T-cell (primary cell): ENCODE results near the gene UHRF1. TPM values are rescaled to one million over a fixed set of nuclear protein-coding genes. Genes with fewer than 3 reads are reported as not detected.
A peak's percentile ranks its signal among the peaks of the same experiment; 100 is the strongest.
"Not testable (repeated sequence)": the region's sequence is repeated elsewhere in the genome, so short reads cannot be mapped to it uniquely, and the experiment has no call there.

Experiments
- ATAC-seq, 4 experiments: fragments of 200-7000 bp in 3 of 4; fragments of 150-1000 bp in 1 of 4; cut with Tn5 transposase; replicated peaks in 1 of 4; 1 replicate in 3 of 4; 2 replicates in 1 of 4; pipeline ENCODE4 v1.10.0; 2021; ENCODE audit warnings: moderate library complexity in 3 of 4, mild to moderate bottlenecking in 2 of 4, moderate number of reproducible peaks in 1 of 4
- CTCF ChIA-PET, 2 donors: fragments of 300-600 bp; sonication (Branson Sonifier 250); formaldehyde crosslinking; loops; one replicate each; lab custom pipeline; 2022; ENCODE audit warnings: antibody characterized with exemption in 2 of 2; lab: Charles Lee
- POLR2A ChIA-PET, 2 donors: fragments of 300-600 bp; sonication (Branson Sonifier 250); formaldehyde crosslinking; loops; one replicate each; lab custom pipeline; 2022; ENCODE audit warnings: antibody characterized with exemption in 2 of 2; lab: Charles Lee
- DNase-seq, 35 experiments: peaks; one replicate each; pipeline versions ENCODE4 v3.0.0 to v3.0.0-alpha.2; 2013 to 2023
- H3K27ac ChIP-seq: one replicate; pipeline ENCODE4 v1.5.1; 2013; ENCODE audit warnings: low read length
- H3K27me3 ChIP-seq, 2 experiments: replicated peaks in 1 of 2; 1 replicate in 1 of 2; 2 replicates in 1 of 2; pipeline versions ENCODE4 v1.6.1 to v1.7.0; 2013; ENCODE audit warnings: low read length in 1 of 2, mixed read lengths in 1 of 2; ENCODE audit not compliant: control insufficient read depth in 2 of 2, insufficient read depth in 2 of 2; ENCODE audit errors: extremely low read depth in 1 of 2
- H3K36me3 ChIP-seq, 2 donors: 1 replicate in 1 of 2; 2 replicates in 1 of 2; pipeline versions ENCODE4 v1.6.1 to v1.7.0; 2013; ENCODE audit warnings: low read length in 1 of 2; ENCODE audit not compliant: control insufficient read depth in 2 of 2, insufficient read depth in 1 of 2; ENCODE audit errors: extremely low read depth in 1 of 2
- H3K4me1 ChIP-seq, 2 experiments: 1 replicate in 1 of 2; 2 replicates in 1 of 2; pipeline versions ENCODE4 v1.6.1 to v1.7.0; 2013; ENCODE audit warnings: low read length in 2 of 2, mixed read lengths in 1 of 2; ENCODE audit not compliant: insufficient read depth in 2 of 2, control insufficient read depth in 1 of 2; ENCODE audit errors: extremely low read depth in 1 of 2
- H3K4me3 ChIP-seq, 2 donors: 1 replicate in 1 of 2; 2 replicates in 1 of 2; pipeline versions ENCODE4 v1.5.1 to v1.7.0; 2013; ENCODE audit warnings: mild to moderate bottlenecking in 2 of 2, low read length in 1 of 2, moderate library complexity in 1 of 2; ENCODE audit not compliant: control insufficient read depth in 1 of 2; ENCODE audit errors: extremely low read depth in 1 of 2
- H3K9me3 ChIP-seq: 2 replicates; pipeline ENCODE4 v1.7.0; 2013
- H3K27ac Mint-ChIP-seq, 2 donors: one replicate each; pipeline ENCODE4 v1.8.0; 2020 to 2021; ENCODE audit warnings: mild to moderate bottlenecking in 2 of 2, mixed read lengths in 2 of 2
- H3K27me3 Mint-ChIP-seq, 2 donors: one replicate each; pipeline ENCODE4 v1.8.0; 2021 to 2022; ENCODE audit warnings: mixed read lengths in 2 of 2
- H3K36me3 Mint-ChIP-seq: one replicate; pipeline ENCODE4 v1.8.0; 2021; ENCODE audit warnings: mixed read lengths
- H3K4me1 Mint-ChIP-seq, 3 donors: one replicate each; pipeline ENCODE4 v1.8.0; 2020 to 2022; ENCODE audit warnings: mixed read lengths in 3 of 3, mild to moderate bottlenecking in 1 of 3
- H3K4me3 Mint-ChIP-seq, 3 donors: one replicate each; pipeline ENCODE4 v1.8.0; 2020 to 2022; ENCODE audit warnings: mild to moderate bottlenecking in 3 of 3, mixed read lengths in 3 of 3, moderate library complexity in 3 of 3
- H3K9me3 Mint-ChIP-seq, 3 donors: one replicate each; pipeline ENCODE4 v1.8.0; 2020 to 2022; ENCODE audit warnings: mixed read lengths in 3 of 3
- WGBS: methylation state at CpG from one replicate; pipeline ENCODE4 v1.1.5; 2013; ENCODE audit warnings: missing lambda C conversion rate; ENCODE audit not compliant: insufficient coverage; 5-methylcytosine and 5-hydroxymethylcytosine counted together
- total RNA-seq, 35 experiments: library from RNA in 6 of 35; stranded (reverse) in 6 of 35; fragments of 120-200 nt in 1 of 35; gene quantifications; one replicate each; pipeline versions ENCODE4 v1.2.1 to v1.2.4 and lab custom pipeline; 2013 to 2026

The UHRF1 gene
- total RNA-seq, 5 donors from 2014 or later (not counting 1 experiment from before 2014, with no cell fraction given), result 0.89 to 3.1 (median 2.0) TPM

GRCh38 chr19:4974880-4975469, 65.7 kb downstream of the UHRF1 start:
- Mint-ChIP-seq H3K4me1 (peaks cover 46 to 53% (median 51%) of the 10 kb centered on the region in 3 donors), H3K9me3 (no peaks in the 10 kb centered on the region), H3K36me3 (peaks cover 13% of the 10 kb centered on the region), H3K27ac (no peak overlapping the region), H3K4me3 (no peak overlapping the region), H3K27me3 (no peaks in the 10 kb centered on the region)
- Histone ChIP-seq H3K9me3 (no peaks in the 10 kb centered on the region), H3K36me3 (peaks cover 11 to 12% of the 10 kb centered on the region in 2 donors), H3K4me1 (peaks cover 7 to 40% of the 10 kb centered on the region in 2 experiments), H3K4me3 (no peak overlapping the region), H3K27me3 (no peaks in the 10 kb centered on the region), H3K27ac (no peak overlapping the region)
- ATAC-seq, result no peak
- CTCF ChIA-PET, result no interaction called here
- DNase-seq, result no peak
- POLR2A ChIA-PET, result no interaction called here
- WGBS, result 91% methylated on average over 8 of the region's 14 CpGs

DNA sequence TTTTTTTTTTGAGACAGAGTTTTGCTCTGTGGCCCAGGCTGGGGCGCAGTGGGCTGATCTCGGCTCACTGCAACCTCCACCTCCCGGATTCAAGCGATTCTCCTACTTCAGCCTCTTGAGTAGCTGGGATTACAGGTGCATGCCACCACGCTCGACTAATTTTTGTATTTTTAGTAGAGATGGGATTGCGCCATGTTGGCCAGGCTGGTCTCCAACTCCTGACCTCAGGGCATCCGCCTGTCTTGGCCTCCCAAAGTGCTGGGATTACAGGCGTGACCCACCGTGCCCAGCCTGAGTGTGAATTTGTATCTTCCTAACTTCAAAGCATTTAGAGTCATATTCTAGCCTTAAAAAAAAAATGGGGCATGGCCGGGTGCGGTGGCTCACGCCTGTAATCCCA, 66.3 kb downstream of the UHRF1 start:
- Mint-ChIP-seq H3K4me1 (peaks cover 42 to 47% (median 47%) of the 10 kb centered on the region in 3 donors), H3K36me3 (peaks cover 13% of the 10 kb centered on the region)
- H3K27ac ChIP-seq, POLR2A ChIA-PET, H3K27ac Mint-ChIP-seq, H3K27me3 ChIP-seq, H3K9me3 ChIP-seq, H3K4me3 ChIP-seq, DNase-seq, H3K9me3 Mint-ChIP-seq, CTCF ChIA-PET, H3K4me3 Mint-ChIP-seq, ATAC-seq, H3K27me3 Mint-ChIP-seq: not testable (repeated sequence)
- Histone ChIP-seq H3K4me1 (peaks cover 5 to 34% of the 10 kb centered on the region in 2 experiments), H3K36me3 (peaks cover 11 to 12% of the 10 kb centered on the region in 2 donors)
- WGBS, result 100% methylated on average over 3 of the region's 13 CpGs

DNA sequence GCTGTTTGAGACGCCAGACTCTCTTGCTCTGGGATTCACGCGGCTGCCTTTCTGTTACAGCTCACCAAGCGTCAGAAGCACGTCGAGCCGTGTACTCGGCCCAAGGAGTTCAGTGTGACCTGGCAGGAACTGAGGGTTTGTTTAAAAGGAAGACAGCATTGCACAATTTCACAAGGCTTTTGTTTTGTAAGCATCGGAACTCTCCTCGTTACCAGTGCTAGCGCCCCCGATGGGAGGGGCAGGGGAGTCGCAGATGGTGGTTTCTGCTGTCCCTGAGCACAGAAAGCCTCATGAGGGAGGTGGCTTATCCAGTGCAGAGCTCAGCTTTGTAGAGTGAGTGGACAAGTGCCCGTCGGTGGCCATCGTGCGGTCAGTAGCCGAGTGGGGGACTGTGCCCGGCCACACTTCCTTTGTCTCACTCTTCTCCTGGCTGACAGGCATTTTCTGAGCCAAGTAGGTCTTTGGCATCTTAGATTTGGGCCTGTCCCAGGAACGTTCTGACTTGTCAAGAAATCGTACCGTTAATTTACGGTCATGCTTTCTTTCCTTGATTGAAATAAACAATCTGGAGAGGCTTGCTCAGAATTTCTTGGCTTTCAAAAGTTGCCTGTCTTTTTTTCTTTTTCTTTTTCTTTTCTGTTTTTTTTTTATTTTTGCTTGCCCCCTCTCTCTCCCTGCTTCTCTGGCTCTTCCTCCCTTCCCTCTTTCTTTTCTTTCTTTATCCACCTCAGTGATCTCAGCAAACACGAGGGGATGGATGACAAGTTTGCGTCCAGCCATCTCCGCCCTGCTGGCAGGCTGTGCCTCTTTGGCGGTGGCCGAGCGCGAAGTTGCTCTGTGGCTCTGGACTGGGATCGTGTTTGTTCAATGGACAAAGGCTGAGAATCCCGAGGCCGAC, 67.3 kb downstream of the UHRF1 start:
- Histone ChIP-seq H3K36me3 (peaks cover 11 to 16% of the 10 kb centered on the region in 2 donors), H3K4me1 (peaks cover 0 to 33% of the 10 kb centered on the region in 2 experiments), H3K9me3 (no peaks in the 10 kb centered on the region), H3K27me3 (no peaks in the 10 kb centered on the region), H3K4me3 (no peak overlapping the region), H3K27ac (no peak overlapping the region)
- Mint-ChIP-seq H3K27me3 (no peaks in the 10 kb centered on the region), H3K36me3 (peaks cover 13% of the 10 kb centered on the region), H3K9me3 (no peaks in the 10 kb centered on the region), H3K27ac (no peak overlapping the region), H3K4me1 (peaks cover 37 to 39% (median 37%) of the 10 kb centered on the region in 3 donors), H3K4me3 (no peak overlapping the region)
- ChIA-PET CTCF (no interaction called here), POLR2A (no interaction called here)
- WGBS, result 89% methylated on average over 29 of the region's 33 CpGs
- DNase-seq, result peak in 10 of 35 experiments; percentile 9 to 63 (median 25)
- peak in 1 of 4 experiments; percentile 24 for ATAC-seq

DNA sequence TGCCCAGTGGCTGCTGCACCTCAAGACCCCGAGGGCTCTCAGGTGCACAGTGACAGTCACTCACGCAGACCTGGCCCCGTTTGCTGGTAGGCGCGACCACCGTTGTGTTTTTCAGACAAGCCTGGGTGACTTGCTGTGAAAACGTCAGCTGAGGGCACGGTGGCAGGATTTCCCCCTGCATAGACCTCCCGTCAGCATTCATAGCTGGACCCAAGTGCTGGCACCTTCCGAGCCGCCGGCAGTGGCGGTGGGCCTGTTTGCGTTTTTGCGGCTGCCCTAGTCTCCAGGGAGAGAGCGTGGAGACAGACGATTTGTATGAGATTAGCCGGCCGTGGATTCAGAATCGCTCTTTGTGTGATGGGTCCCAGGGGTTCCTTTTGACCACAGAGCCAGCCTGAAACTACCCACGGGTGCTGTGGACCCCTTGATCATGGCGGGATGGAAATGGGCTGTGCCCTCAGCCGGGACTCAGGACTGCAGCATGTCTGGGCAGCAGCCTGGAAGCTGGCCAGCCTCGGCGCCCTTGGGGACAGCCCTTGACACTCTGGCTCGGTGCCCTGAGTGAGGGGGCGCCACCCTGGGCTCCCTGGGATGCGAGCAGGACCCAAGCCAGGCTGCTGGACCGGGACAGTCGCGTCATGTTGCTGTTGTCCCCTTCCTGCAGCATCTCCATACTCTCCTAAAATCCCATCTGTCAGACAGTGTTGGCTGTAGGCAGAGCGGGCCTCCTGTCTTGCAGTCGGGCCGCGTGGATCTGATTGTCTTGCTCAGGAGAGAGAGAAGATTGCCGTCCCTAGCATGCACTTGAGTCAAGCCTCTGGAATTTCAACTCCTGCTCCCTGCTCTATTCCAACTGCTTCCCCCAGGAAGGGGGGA, 68.2 kb downstream of the UHRF1 start:
- POLR2A ChIA-PET, result no interaction called here

DNA sequence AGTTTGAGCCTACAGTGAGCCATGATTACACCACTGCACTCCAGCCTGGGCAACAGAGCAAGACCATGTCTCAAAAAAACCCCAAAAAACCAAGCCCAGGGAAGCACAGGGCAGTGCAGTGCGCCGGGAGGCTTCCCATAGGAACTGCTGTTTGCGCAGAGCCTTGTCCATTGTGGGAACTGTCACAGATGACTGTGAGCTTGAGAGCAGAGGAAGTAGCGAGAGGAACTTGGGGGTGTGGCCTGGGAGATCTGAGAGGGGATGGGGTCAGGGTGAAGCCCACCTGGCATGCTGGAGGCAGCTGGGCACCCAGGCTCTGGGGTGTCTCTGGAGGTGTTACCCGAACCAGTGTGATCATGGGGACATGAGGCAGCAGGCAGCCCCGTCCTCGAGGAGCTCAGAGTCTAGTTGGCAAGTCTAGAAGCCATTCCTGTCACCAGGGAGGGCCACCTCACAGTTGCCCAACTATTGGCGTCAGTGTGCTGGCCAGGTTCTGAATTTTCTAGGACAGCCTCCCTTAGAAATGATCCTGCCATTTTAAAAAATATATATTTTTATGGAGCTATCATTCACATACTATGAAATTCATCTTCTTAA, 70.0 kb downstream of the UHRF1 start:
- H3K4me1 ChIP-seq, result peaks cover 0 to 21% of the 10 kb centered on the region in 2 experiments
- H3K36me3 ChIP-seq, result peaks cover 11 to 18% of the 10 kb centered on the region in 2 donors
- no peaks in the 10 kb centered on the region for H3K9me3 ChIP-seq
- peaks cover 23 to 35% (median 31%) of the 10 kb centered on the region in 3 donors for H3K4me1 Mint-ChIP-seq
- H3K36me3 Mint-ChIP-seq, result peaks cover 16% of the 10 kb centered on the region
- H3K27me3 ChIP-seq, result no peaks in the 10 kb centered on the region
- 77% methylated on average over 5 of the region's 8 CpGs for WGBS
- ATAC-seq, result no peak
- no peaks in the 10 kb centered on the region for H3K27me3 Mint-ChIP-seq
- no peaks in the 10 kb centered on the region for H3K9me3 Mint-ChIP-seq
- H3K4me3 Mint-ChIP-seq, result no peak overlapping the region
- CTCF ChIA-PET, result no interaction called here
- peak in 1 of 35 experiments; percentile 8 for DNase-seq
- no peak overlapping the region for H3K27ac ChIP-seq
- H3K27ac Mint-ChIP-seq, result no peak overlapping the region
- no peak overlapping the region for H3K4me3 ChIP-seq
- POLR2A ChIA-PET, result no interaction called here

More for the DNA sequence above, 68.2 kb downstream of the UHRF1 start:
- Mint-ChIP-seq H3K9me3 (no peaks in the 10 kb centered on the region), H3K4me1 (peaks cover 30 to 35% (median 35%) of the 10 kb centered on the region in 3 donors), H3K27me3 (no peaks in the 10 kb centered on the region), H3K27ac (no peak overlapping the region), H3K36me3 (peaks cover 13% of the 10 kb centered on the region), H3K4me3 (no peak overlapping the region)
- Histone ChIP-seq H3K4me3 (no peak overlapping the region), H3K27me3 (no peaks in the 10 kb centered on the region), H3K4me1 (peaks cover 0 to 24% of the 10 kb centered on the region in 2 experiments), H3K36me3 (peaks cover 11 to 16% of the 10 kb centered on the region in 2 donors), H3K9me3 (no peaks in the 10 kb centered on the region), H3K27ac (no peak overlapping the region)
- ATAC-seq, result no peak
- DNase-seq, result no peak
- CTCF ChIA-PET, result no interaction called here
- WGBS, result 93% methylated on average over 33 of the region's 36 CpGs
